Measurements from ENCODE around the gene CDR2.
"Not testable (repeated sequence)": the region's sequence is repeated elsewhere in the genome, so short reads cannot be mapped to it uniquely, and the experiment has no call there.

Gene CDR2

GRCh38 chr16:22352723-22353122 is 21.7 kb downstream of the CDR2 start:
- DNase-seq (ENCODE audit: low read depth) = no peak

- no peak for DNase-seq (ENCODE audit: low read depth)
Measured at GRCh38 chr16:22352140-22352539, 22.3 kb downstream of the CDR2 start.

- not testable (repeated sequence) for DNase-seq (ENCODE audit: low read depth)
Measured at GRCh38 chr16:22351017-22351416, 23.4 kb downstream of the CDR2 start.

GRCh38 chr16:22348291-22348690 is 26.1 kb downstream of the CDR2 start:
- no peak for DNase-seq (ENCODE audit: low read depth)

GRCh38 chr16:22347100-22347820 is 27.2 kb downstream of the CDR2 start:
- no peak for DNase-seq (ENCODE audit: low read depth)

- DNase-seq (ENCODE audit: low read depth) = no peak
Measured at GRCh38 chr16:22346483-22346882, 27.9 kb downstream of the CDR2 start.

GRCh38 chr16:22342082-22342481 is 32.3 kb downstream of the CDR2 start:
- DNase-seq (ENCODE audit: low read depth) = no peak

- no peak for DNase-seq (ENCODE audit: low read depth)
Measured at GRCh38 chr16:22340945-22341344, 33.5 kb downstream of the CDR2 start.

GRCh38 chr16:22337849-22338635 is 36.4 kb downstream of the CDR2 start:
- no peak for DNase-seq (ENCODE audit: low read depth)

- no peak for DNase-seq (ENCODE audit: low read depth)
Measured at GRCh38 chr16:22337045-22337444, 37.4 kb downstream of the CDR2 start.

- DNase-seq (ENCODE audit: low read depth) = no peak
Measured at GRCh38 chr16:22336581-22336980, 37.8 kb downstream of the CDR2 start.

- no peak for DNase-seq (ENCODE audit: low read depth)
Measured at GRCh38 chr16:22335668-22336246, 38.7 kb downstream of the CDR2 start.

GRCh38 chr16:22333457-22333994 is 40.9 kb downstream of the CDR2 start:
- DNase-seq (ENCODE audit: low read depth) = no peak

- no peak for DNase-seq (ENCODE audit: low read depth)
Measured at GRCh38 chr16:22330326-22330725, 44.1 kb downstream of the CDR2 start.

GRCh38 chr16:22329199-22329695 is 45.2 kb downstream of the CDR2 start:
- DNase-seq (ENCODE audit: low read depth) = no peak

GRCh38 chr16:22328081-22328725 is 46.2 kb downstream of the CDR2 start:
- no peak for DNase-seq (ENCODE audit: low read depth)

GRCh38 chr16:22327446-22327775 is 47.0 kb downstream of the CDR2 start:
- DNase-seq (ENCODE audit: low read depth) = no peak

- no peak for DNase-seq (ENCODE audit: low read depth)
Measured at GRCh38 chr16:22326771-22327445, 47.5 kb downstream of the CDR2 start.

GRCh38 chr16:22326369-22326652 is 48.1 kb downstream of the CDR2 start:
- no peak for DNase-seq (ENCODE audit: low read depth)

GRCh38 chr16:22325598-22326368 is 48.6 kb downstream of the CDR2 start:
- no peak for DNase-seq (ENCODE audit: low read depth)
